Lung (tissue), 12 donors: Measurements from ENCODE around the gene NFATC1. TPM values are rescaled to one million over a fixed set of nuclear protein-coding genes. Genes with fewer than 3 reads are reported as not detected.

Experiments used
- ATAC-seq: fragments of 200-7000 bp; cut with Tn5 transposase; one replicate; pipeline ENCODE4 v1.9.1; 2020; ENCODE audit warnings: moderate number of reproducible peaks; ENCODE audit not compliant: insufficient read depth, low FRiP score
- DNase-seq, 3 donors: peaks; one replicate each; pipeline ENCODE4 v3.0.0-alpha.2; 2013 to 2017
- H3K27ac ChIP-seq, 2 donors: one replicate each; pipeline ENCODE4 v1.5.1; 2013; ENCODE audit warnings: mild to moderate bottlenecking in 2 of 2, moderate library complexity in 2 of 2, control low read depth in 1 of 2, inconsistent platforms in 1 of 2, low read depth in 1 of 2, low read length in 1 of 2
- H3K27me3 ChIP-seq, 3 donors: one replicate each; pipeline ENCODE4 v1.5.1; 2013; ENCODE audit warnings: low read length in 2 of 3; ENCODE audit not compliant: control insufficient read depth in 3 of 3, insufficient read depth in 3 of 3
- H3K36me3 ChIP-seq, 4 donors: one replicate each; pipeline ENCODE4 v1.5.1; 2013; ENCODE audit warnings: low read length in 4 of 4, mild to moderate bottlenecking in 1 of 4, moderate library complexity in 1 of 4; ENCODE audit not compliant: control insufficient read depth in 4 of 4, insufficient read depth in 4 of 4
- H3K4me1 ChIP-seq, 5 donors: one replicate each; pipeline ENCODE4 v1.5.1; 2013; ENCODE audit warnings: low read length in 5 of 5, mild to moderate bottlenecking in 2 of 5, moderate library complexity in 1 of 5; ENCODE audit not compliant: control insufficient read depth in 5 of 5, insufficient read depth in 5 of 5
- H3K4me3 ChIP-seq: one replicate; pipeline ENCODE4 v1.5.1; 2013; ENCODE audit warnings: mild to moderate bottlenecking, control low read depth, moderate library complexity
- H3K9ac ChIP-seq, 2 donors: one replicate each; pipeline ENCODE4 v1.5.1; 2013; ENCODE audit warnings: low read length in 2 of 2, control low read depth in 1 of 2; ENCODE audit not compliant: insufficient read depth in 1 of 2
- H3K9me3 ChIP-seq, 4 donors: one replicate each; pipeline ENCODE4 v1.5.1; 2013; ENCODE audit warnings: low read length in 3 of 4, mild to moderate bottlenecking in 1 of 4, moderate library complexity in 1 of 4; ENCODE audit not compliant: control insufficient read depth in 4 of 4, insufficient read depth in 3 of 4
- CTCF ChIP-seq: IDR thresholded peaks from 2 replicates; pipeline ENCODE4 v1.5.1; 2012; ENCODE audit warnings: mild to moderate bottlenecking; ENCODE audit errors: control extremely low read depth, extremely low read depth
- WGBS, 2 donors: extraction: QIAGEN DNeasy Blood & Tissue Kit; methylation state at CpG; one replicate each; pipeline ENCODE4 v1.1.7; 2013; 5-methylcytosine and 5-hydroxymethylcytosine counted together
- polyA plus RNA-seq, 2 donors: library from polyadenylated mRNA; stranded (reverse); fragments of 200-250 nt; gene quantifications; one replicate each; pipeline ENCODE4 v1.2.1, GENCODE V29; 2013
- total RNA-seq, 2 donors: library from RNA; depleted of rRNA in 1 of 2; stranded (reverse); fragments of >200 nt in 1 of 2; gene quantifications; one replicate each; pipeline ENCODE4 v1.2.1, GENCODE V29; 2014 to 2021
- donor health status: control.
- donor health status: control.
- donor health status: Bipolar disorder and iron deficiency.
- donor health status: healthy.
- donor health status: DM: yes; HTN: yes; CAD: no.

The NFATC1 gene
- total and polyA plus RNA-seq, 4 donors: 8.6 to 25.5 (median 12.9) TPM

GRCh38 chr18:79534356-79534755 lies 138.6 kb downstream of the NFATC1 start:
- H3K4me1 ChIP-seq: peaks cover 0 to 4% (median 0%) of the 10 kb centered on the region in 5 donors
- ATAC-seq (no peak), DNase-seq (no peak)
- H3K9me3 ChIP-seq: peaks cover 0 to 9% (median 4%) of the 10 kb centered on the region in 4 donors
- TF ChIP-seq CTCF: no peak
- H3K4me3 ChIP-seq: no peak overlapping the region
- no peak overlapping the region for H3K27ac ChIP-seq
- H3K27me3 ChIP-seq: peaks cover 0 to 9% (median 5%) of the 10 kb centered on the region in 3 donors
- WGBS, 2 donors: 80 to 82% methylated on average over 13 of the region's 13 CpGs
- H3K36me3 ChIP-seq: peaks cover 0 to 2% (median 0%) of the 10 kb centered on the region in 4 donors
- H3K9ac ChIP-seq: no peak overlapping the region

GRCh38 chr18:79537758-79538157 lies 142.0 kb downstream of the NFATC1 start:
- 97 to 98% methylated on average over 8 of the region's 8 CpGs for WGBS, 2 donors
- Histone ChIP-seq H3K27me3 (peaks cover 0 to 2% (median 2%) of the 10 kb centered on the region in 3 donors), H3K9me3 (peaks cover 0 to 5% (median 4%) of the 10 kb centered on the region in 4 donors), H3K4me1 (no peaks in the 10 kb centered on the region), H3K27ac (no peak overlapping the region), H3K36me3 (no peaks in the 10 kb centered on the region), H3K4me3 (no peak overlapping the region), H3K9ac (no peak overlapping the region)
- no peak for TF ChIP-seq CTCF
- ATAC-seq: no peak
- DNase-seq: no peak

GRCh38 chr18:79538635-79539034 lies 142.9 kb downstream of the NFATC1 start:
- no peaks in the 10 kb centered on the region for H3K4me1 ChIP-seq
- no peak overlapping the region for H3K27ac ChIP-seq
- peaks cover 0 to 2% (median 2%) of the 10 kb centered on the region in 3 donors for H3K27me3 ChIP-seq
- 95% methylated on average over 12 of the region's 12 CpGs for WGBS, 2 donors
- ATAC-seq: no peak
- no peaks in the 10 kb centered on the region for H3K36me3 ChIP-seq
- no peak for TF ChIP-seq CTCF
- peaks cover 0 to 5% (median 4%) of the 10 kb centered on the region in 4 donors for H3K9me3 ChIP-seq
- no peak overlapping the region for H3K4me3 ChIP-seq
- no peak overlapping the region for H3K9ac ChIP-seq
- DNase-seq: no peak
